ENCODE results near the gene PNPLA6. TPM values are rescaled to one million over a fixed set of nuclear protein-coding genes. Genes with fewer than 3 reads are reported as not detected.

PNPLA6 gene
- polyA plus RNA-seq, 3 donors, result 11.2 to 178 (median 14.4) TPM

- Mint-ChIP-seq H3K4me3 (peak overlapping the region in 1 of 2 donors; percentile 15), H3K9me3 (peaks cover 0 to 5% (median 0%) of the 10 kb centered on the region in 7 donors), H3K4me1 (peaks cover 65% of the 10 kb centered on the region), H3K27me3 (ENCODE audit: low read depth in 3 of 3) (peaks cover 8 to 10% (median 9%) of the 10 kb centered on the region in 3 donors), H3K27ac (peak overlapping the region in 5 of 7 donors; percentile 26 to 75 (median 50)), H3K36me3 (no peaks in the 10 kb centered on the region)
- Histone ChIP-seq H3K27ac (ENCODE audit: low read depth in 1 of 2, low read length in 2 of 2) (no peak overlapping the region), H3K4me1 (ENCODE audit: control insufficient read depth in 1 of 2, insufficient read depth in 2 of 2, low read length in 2 of 2) (peaks cover 54 to 66% of the 10 kb centered on the region in 2 donors), H4K20me1 (ENCODE audit: insufficient read depth, low read length) (no peaks in the 10 kb centered on the region), H3K4me2 (replicated peaks; ENCODE audit: extremely low read depth, low read length, poor library complexity, severe bottlenecking) (no peak overlapping the region), H3K36me3 (replicated peaks in 1 of 2; ENCODE audit: control insufficient read depth in 1 of 2, insufficient read depth in 2 of 2, low read length in 2 of 2) (no peaks in the 10 kb centered on the region), H3K9ac (ENCODE audit: insufficient read depth, low read length, poor library complexity, severe bottlenecking) (no peak overlapping the region), H3K9me3 (replicated peaks in 1 of 2; ENCODE audit: control insufficient read depth in 1 of 2, insufficient read depth in 1 of 2, low read length in 2 of 2) (no peaks in the 10 kb centered on the region), H2AFZ (ENCODE audit: insufficient read depth, low read depth, low read length, poor library complexity, severe bottlenecking) (no peak overlapping the region), H3K79me2 (ENCODE audit: insufficient read depth, low read length) (no peaks in the 10 kb centered on the region), H3K4me3 (replicated peaks in 1 of 3; ENCODE audit: low read depth in 2 of 3, low read length in 3 of 3) (no peak overlapping the region), H3K27me3 (ENCODE audit: control insufficient read depth in 2 of 2, insufficient read depth in 2 of 2, low read length in 2 of 2) (no peaks in the 10 kb centered on the region)
- no peak for TF ChIP-seq CTCF (IDR thresholded peaks at IDR 0.05)
- 80% methylated on average over 13 of the region's 13 CpGs for WGBS (ENCODE audit: insufficient coverage)
- intact Hi-C loops (cut with micrococcal nuclease), result loop anchor here in 1 of 2 donors (5.0 kb wide), 1 partner anchor 48 kb away; no protein-coding TSS in a partner anchor
- no peak for DNase-seq
These were observed 41.0 kb upstream of the PNPLA6 start for GRCh38 chr19:7494416-7495098.

GRCh38 chr19:7497292-7497691, 38.2 kb upstream of the PNPLA6 start:
- intact Hi-C loops (cut with micrococcal nuclease), result no loop called here
- no peak overlapping the region for H2AFZ ChIP-seq (ENCODE audit: insufficient read depth, low read depth, low read length, poor library complexity, severe bottlenecking)
- Mint-ChIP-seq H3K36me3 (no peaks in the 10 kb centered on the region), H3K9me3 (peaks cover 0 to 12% (median 7%) of the 10 kb centered on the region in 7 donors), H3K4me3 (no peak overlapping the region), H3K27me3 (ENCODE audit: low read depth in 3 of 3) (peaks cover 27 to 35% (median 28%) of the 10 kb centered on the region in 3 donors), H3K4me1 (peaks cover 55% of the 10 kb centered on the region), H3K27ac (peak overlapping the region in 3 of 7 donors; percentile 4 to 23 (median 13))
- no peaks in the 10 kb centered on the region for H3K79me2 ChIP-seq (ENCODE audit: insufficient read depth, low read length)
- H3K27ac ChIP-seq (ENCODE audit: low read depth in 1 of 2, low read length in 2 of 2), result no peak overlapping the region
- DNase-seq, result peak in 1 of 3 donors; percentile 23
- no peak overlapping the region for H3K4me3 ChIP-seq (replicated peaks in 1 of 3; ENCODE audit: low read depth in 2 of 3, low read length in 3 of 3)
- no peaks in the 10 kb centered on the region for H3K36me3 ChIP-seq (replicated peaks in 1 of 2; ENCODE audit: control insufficient read depth in 1 of 2, insufficient read depth in 2 of 2, low read length in 2 of 2)
- H3K4me1 ChIP-seq (ENCODE audit: control insufficient read depth in 1 of 2, insufficient read depth in 2 of 2, low read length in 2 of 2), result peaks cover 49 to 59% of the 10 kb centered on the region in 2 donors
- H3K9me3 ChIP-seq (replicated peaks in 1 of 2; ENCODE audit: control insufficient read depth in 1 of 2, insufficient read depth in 1 of 2, low read length in 2 of 2), result peaks cover 0 to 3% of the 10 kb centered on the region in 2 donors
- no peaks in the 10 kb centered on the region for H4K20me1 ChIP-seq (ENCODE audit: insufficient read depth, low read length)
- no peak overlapping the region for H3K4me2 ChIP-seq (replicated peaks; ENCODE audit: extremely low read depth, low read length, poor library complexity, severe bottlenecking)
- H3K27me3 ChIP-seq (ENCODE audit: control insufficient read depth in 2 of 2, insufficient read depth in 2 of 2, low read length in 2 of 2), result peaks cover 6 to 17% of the 10 kb centered on the region in 2 donors
- 64% methylated on average over 7 of the region's 7 CpGs for WGBS (ENCODE audit: insufficient coverage)
- TF ChIP-seq CTCF (IDR thresholded peaks at IDR 0.05), result peak; percentile 69
- no peak overlapping the region for H3K9ac ChIP-seq (ENCODE audit: insufficient read depth, low read length, poor library complexity, severe bottlenecking)

All from CD14-positive monocyte (primary cell).